Dendritic cell treated with granulocyte-macrophage colony-stimulating factor and Interleukin-4, amounts not matched to agents 40 ng/mL and 50 ng/mL, for 4 days (primary cell): ENCODE data around the gene INTS14.
"Not testable (repeated sequence)": the region's sequence is repeated elsewhere in the genome, so short reads cannot be mapped to it uniquely, and the experiment has no call there.

ENCODE experiments used
- H3K27ac Mint-ChIP-seq: one replicate; pipeline ENCODE4 v1.8.0; 2022; ENCODE audit warnings: mild to moderate bottlenecking, mixed read lengths
- H3K27me3 Mint-ChIP-seq: one replicate; pipeline ENCODE4 v1.8.0; 2022; ENCODE audit warnings: mild to moderate bottlenecking, mixed read lengths
- H3K36me3 Mint-ChIP-seq: one replicate; pipeline ENCODE4 v1.8.0; 2022; ENCODE audit warnings: low read depth, mixed read lengths
- H3K4me1 Mint-ChIP-seq: one replicate; pipeline ENCODE4 v1.8.0; 2022; ENCODE audit warnings: low read depth, mixed read lengths
- H3K4me3 Mint-ChIP-seq: one replicate; pipeline ENCODE4 v1.8.0; 2022; ENCODE audit warnings: mild to moderate bottlenecking, moderate library complexity, mixed read lengths
- H3K9me3 Mint-ChIP-seq: one replicate; pipeline ENCODE4 v1.8.0; 2022; ENCODE audit warnings: mixed read lengths
- intact Hi-C: fragments of 100-400 bp; cut with micrococcal nuclease; formaldehyde crosslinking; loops from one replicate; pipeline ENCODE4 v1.15.0; 2022

Gene INTS14

DNA sequence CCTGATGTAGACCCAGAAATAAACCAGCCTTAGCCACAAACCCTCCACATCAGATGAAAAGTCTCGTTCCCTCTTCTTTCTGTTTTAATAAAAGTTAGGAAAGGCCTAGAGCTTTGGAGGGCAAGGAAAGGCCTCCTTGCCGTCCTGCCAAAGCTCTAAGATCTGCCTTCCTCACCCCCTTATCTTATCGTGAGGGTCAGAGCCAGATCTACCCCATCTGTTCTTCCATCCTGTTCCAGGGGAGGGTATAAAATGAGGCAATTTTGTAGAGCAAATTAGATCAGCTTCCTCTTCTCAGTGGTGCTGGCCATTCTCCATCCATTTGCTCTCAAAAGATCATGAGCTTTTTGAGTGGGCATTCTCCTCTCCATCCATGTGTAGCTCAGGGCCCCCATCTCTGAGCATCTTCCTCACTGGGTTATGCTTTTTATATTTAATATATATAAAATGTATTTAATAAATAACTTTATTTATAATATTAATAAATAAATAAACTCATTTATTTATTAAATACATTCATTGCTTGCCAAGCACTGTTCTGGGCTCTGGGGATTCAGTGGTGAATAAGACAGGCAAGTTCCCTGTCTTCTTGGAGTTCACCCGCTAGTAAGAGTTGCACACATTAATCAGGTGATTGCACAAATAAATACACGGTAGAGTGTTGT lies 8.8 kb upstream of the INTS14 start:
- peaks cover 8% of the 10 kb centered on the region for H3K36me3 Mint-ChIP-seq
- H3K9me3 Mint-ChIP-seq = no peaks in the 10 kb centered on the region
- H3K27ac Mint-ChIP-seq = no peak overlapping the region
- no peaks in the 10 kb centered on the region for H3K27me3 Mint-ChIP-seq
- H3K4me1 Mint-ChIP-seq = peaks cover 6% of the 10 kb centered on the region
- no peak overlapping the region for H3K4me3 Mint-ChIP-seq
- intact Hi-C loops = no loop called here

DNA sequence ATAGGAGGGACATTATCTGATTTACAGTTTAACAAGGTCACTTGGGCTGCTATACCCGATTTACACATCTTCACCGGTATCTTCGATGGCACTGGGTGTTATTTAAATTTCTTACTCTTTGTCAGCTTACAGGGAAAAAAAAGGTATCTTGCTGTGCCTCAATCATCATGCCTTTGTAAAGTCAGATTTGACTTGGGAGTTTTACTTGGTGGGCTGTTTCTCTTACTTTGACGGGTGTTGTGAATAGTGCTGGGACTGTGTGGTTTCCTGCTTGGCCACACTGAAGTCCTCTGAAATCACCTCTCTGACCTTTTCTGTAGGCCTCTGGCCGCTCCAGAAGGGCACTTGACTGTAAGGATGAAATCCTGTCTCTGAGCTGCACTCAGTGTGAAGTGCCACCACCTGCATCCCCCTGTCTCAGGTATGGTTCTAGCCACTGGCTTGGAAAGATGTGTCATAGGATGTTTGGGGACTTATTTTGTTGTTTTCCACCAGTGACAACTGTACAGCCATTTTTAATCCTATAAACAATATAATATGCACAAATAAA lies 7.7 kb upstream of the INTS14 start:
- Mint-ChIP-seq H3K4me3 (no peak overlapping the region), H3K9me3 (no peaks in the 10 kb centered on the region), H3K36me3 (no peaks in the 10 kb centered on the region), H3K27me3 (no peaks in the 10 kb centered on the region), H3K4me1 (peaks cover 10% of the 10 kb centered on the region), H3K27ac (no peak overlapping the region)
- intact Hi-C loops = no loop called here

DNA sequence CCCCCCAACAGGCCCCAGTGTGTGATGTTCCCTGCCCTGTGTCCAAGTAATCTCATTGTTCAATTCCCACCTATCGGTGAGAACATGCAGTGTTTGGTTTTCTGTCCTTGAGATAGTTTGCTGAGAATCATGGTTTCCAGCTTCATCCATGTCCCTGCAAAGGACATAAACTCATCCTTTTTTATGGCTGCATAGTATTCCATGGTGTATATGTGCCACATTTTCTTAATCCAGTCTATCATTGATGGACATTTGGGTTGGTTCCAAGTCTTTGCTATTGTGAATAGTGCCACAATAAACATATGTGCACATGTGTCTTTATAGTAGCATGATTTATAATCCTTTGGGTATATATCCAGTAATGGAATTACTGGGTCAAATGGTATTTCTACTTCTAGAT lies 5.0 kb upstream of the INTS14 start:
- H3K27me3 Mint-ChIP-seq, H3K4me3 Mint-ChIP-seq, H3K27ac Mint-ChIP-seq, H3K36me3 Mint-ChIP-seq, intact Hi-C loops, H3K9me3 Mint-ChIP-seq: not testable (repeated sequence)
- H3K4me1 Mint-ChIP-seq = peaks cover 31% of the 10 kb centered on the region

DNA sequence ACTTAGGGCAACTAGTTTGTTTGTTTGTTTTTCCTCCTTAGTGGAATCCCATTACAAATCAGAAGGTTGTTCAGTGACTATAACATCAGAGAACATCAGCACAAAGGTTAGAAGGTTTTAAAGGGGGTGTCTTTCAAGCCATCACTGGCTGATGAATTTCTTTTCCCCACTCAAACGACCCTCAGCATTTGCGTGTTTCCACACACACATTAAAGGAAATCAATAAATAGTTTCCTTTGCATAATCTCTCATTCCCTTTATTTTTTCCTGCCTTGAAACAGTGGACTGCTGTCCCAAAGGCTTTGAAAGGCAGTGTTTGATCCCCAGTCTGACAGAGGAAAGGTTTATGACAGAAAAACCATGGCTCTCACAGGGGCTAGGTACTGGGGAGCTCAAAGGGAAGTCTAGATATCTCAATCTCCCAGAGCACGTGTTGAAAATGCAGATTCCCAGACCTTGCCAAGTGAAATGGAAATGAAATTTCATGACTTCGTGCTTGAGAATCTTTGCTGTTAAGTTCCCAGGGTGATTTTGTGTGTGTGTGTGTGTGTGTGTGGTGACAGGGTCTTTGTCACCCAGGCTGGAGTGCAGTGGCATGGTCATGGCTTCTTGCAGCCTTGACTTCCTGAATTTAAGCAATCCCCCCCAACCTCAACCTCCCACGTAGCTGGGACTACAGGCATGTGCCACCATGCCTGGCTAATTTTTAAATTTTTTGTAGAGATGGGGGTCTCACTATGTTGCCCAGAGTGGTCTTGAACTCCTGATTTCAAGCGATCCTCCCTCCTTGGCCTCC lies 2.2 kb upstream of the INTS14 start:
- Mint-ChIP-seq H3K27me3 (no peaks in the 10 kb centered on the region), H3K4me3 (no peak overlapping the region), H3K9me3 (no peaks in the 10 kb centered on the region), H3K4me1 (peaks cover 43% of the 10 kb centered on the region), H3K36me3 (peaks cover 13% of the 10 kb centered on the region), H3K27ac (no peak overlapping the region)
- intact Hi-C loops = no loop called here

DNA sequence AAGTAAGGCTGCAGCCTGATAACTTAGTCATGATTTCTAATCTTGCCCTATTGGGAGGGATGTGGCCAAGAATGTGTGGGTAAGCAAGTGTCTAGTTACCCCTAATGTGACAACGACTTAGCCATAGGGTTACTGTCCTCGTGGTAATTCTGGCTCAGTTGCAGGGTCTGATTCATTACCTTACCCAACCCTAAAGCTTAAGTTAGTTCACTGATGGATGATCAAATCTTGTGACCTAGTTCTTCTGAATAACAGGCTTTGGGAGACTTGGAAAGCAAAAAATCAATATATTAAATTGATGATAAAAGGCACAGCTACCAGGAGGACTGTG lies 1.6 kb upstream of the INTS14 start:
- intact Hi-C loops = no loop called here
- H3K27me3 Mint-ChIP-seq = no peaks in the 10 kb centered on the region

DNA sequence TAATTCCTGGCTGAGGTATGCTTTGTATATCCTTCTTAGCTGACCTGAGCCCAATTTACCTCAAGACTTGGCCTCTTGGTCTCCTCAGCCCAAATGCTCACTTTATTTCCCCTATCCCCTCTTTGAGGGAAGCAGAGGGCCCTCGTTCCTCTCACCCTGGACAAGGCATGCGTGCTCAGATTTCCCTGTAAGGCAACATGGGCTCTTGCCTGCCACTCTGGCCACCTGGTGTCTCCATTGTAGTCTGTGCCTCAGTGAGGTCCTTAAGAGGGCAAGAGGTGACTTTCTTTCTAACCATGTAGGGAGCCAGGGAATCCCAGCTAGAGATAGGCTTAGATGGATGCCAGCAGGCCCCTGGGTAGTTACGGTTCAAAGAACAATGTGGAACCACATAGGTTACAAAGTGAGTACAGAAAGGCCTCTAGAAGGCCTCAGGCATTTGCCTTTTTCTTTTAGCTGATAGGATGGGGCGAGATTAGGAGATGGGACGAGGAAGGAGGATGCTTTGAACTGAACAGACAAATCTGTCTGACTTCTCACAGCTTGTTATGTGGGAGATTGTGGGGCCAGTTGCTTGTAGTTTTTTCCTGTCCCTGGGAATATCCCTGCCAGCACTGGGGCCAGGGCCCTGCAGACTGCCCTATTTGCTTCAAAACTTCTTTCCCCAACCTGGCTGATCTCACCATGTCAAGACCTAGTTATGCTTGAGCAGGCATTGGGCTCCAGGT lies 1.1 kb upstream of the INTS14 start:
- peak overlapping the region; percentile 96 for H3K4me3 Mint-ChIP-seq
- no peaks in the 10 kb centered on the region for H3K9me3 Mint-ChIP-seq
- H3K27me3 Mint-ChIP-seq = no peaks in the 10 kb centered on the region
- H3K4me1 Mint-ChIP-seq = peaks cover 37% of the 10 kb centered on the region
- intact Hi-C loops = loop anchor here (1.0 kb wide), 2 partner anchors 95 to 257 kb away; partner anchors contain the start of genes DPP8 and RAB11A
- peaks cover 16% of the 10 kb centered on the region for H3K36me3 Mint-ChIP-seq
- peak overlapping the region; percentile 97 for H3K27ac Mint-ChIP-seq

More for the DNA sequence above, 1.6 kb upstream of the INTS14 start:
- Mint-ChIP-seq H3K4me3 (no peak overlapping the region), H3K9me3 (no peaks in the 10 kb centered on the region), H3K4me1 (peaks cover 42% of the 10 kb centered on the region), H3K27ac (no peak overlapping the region), H3K36me3 (peaks cover 13% of the 10 kb centered on the region)

DNA sequence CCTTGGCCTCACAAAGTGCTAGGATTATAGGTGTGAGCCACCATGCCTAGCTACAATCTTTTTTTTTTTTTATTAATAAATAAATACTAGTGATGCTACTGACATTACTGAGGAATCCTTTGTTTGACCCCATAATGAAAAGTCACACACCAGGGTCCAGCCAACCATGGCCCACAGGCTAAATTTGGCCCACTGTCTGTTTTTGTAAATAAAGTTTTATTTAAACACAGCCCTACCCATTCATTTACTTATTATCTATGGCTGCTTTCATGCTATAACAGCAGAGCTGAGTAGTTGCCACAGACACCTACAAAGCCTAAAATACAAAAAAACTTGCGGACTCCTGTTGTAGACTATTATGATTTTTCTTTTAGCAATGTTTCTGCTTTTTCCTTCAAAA lies 7.4 kb downstream of the INTS14 start:
- H3K9me3 Mint-ChIP-seq = no peaks in the 10 kb centered on the region

DNA sequence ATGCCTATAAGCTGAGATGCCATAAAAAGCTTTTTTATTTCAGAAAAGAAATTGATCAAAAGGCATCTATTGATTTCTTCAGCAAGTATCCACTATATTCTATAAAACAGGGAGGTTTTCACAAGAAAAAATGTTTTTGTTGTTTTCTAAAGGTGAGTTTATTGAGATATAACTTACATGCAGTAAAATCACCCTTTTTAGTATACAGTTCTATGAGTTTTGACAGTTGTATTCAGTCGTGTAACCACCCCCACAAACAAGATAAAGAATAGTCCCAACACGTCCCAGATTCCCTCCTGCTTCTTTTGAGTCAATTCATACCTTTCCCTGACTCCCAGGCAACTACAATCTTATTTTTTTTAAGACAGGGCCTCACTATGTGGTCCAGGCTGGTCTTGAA lies 7.8 kb downstream of the INTS14 start:
- no peaks in the 10 kb centered on the region for H3K4me1 Mint-ChIP-seq
- no peak overlapping the region for H3K4me3 Mint-ChIP-seq
- intact Hi-C loops = no loop called here
- H3K27ac Mint-ChIP-seq = no peak overlapping the region
- H3K9me3 Mint-ChIP-seq = no peaks in the 10 kb centered on the region
- H3K27me3 Mint-ChIP-seq = no peaks in the 10 kb centered on the region
- H3K36me3 Mint-ChIP-seq = peaks cover 64% of the 10 kb centered on the region

More for the DNA sequence above, 7.4 kb downstream of the INTS14 start:
- H3K4me3 Mint-ChIP-seq = no peak overlapping the region
- H3K27me3 Mint-ChIP-seq = no peaks in the 10 kb centered on the region
- H3K4me1 Mint-ChIP-seq = no peaks in the 10 kb centered on the region
- intact Hi-C loops = no loop called here
- H3K36me3 Mint-ChIP-seq = peaks cover 60% of the 10 kb centered on the region
- no peak overlapping the region for H3K27ac Mint-ChIP-seq

DNA sequence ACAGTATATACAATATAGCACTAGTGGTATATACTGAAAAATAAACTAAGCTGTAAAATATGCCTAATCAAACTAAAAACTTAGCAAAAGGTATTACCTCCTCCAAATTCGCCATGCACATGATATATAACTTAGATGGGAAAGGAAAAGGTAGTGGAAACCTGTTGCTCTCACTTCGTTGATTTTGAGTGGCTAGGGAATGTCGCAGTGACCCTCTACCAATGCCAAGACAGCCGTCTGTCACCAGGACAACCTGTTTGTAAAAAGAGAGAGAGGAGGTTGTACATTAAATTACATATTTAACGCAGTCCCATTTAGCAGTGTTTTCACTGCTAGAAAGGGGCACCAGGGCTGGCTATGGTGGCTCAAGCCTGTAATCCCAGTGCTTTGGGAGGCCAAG lies 11.3 kb downstream of the INTS14 start:
- intact Hi-C loops = loop anchor here (10.0 kb wide), 1 partner anchor 75 kb away; no protein-coding TSS in a partner anchor
- Mint-ChIP-seq H3K27me3 (no peaks in the 10 kb centered on the region), H3K4me1 (no peaks in the 10 kb centered on the region), H3K9me3 (no peaks in the 10 kb centered on the region), H3K36me3 (peaks cover 87% of the 10 kb centered on the region), H3K27ac (no peak overlapping the region), H3K4me3 (no peak overlapping the region)

DNA sequence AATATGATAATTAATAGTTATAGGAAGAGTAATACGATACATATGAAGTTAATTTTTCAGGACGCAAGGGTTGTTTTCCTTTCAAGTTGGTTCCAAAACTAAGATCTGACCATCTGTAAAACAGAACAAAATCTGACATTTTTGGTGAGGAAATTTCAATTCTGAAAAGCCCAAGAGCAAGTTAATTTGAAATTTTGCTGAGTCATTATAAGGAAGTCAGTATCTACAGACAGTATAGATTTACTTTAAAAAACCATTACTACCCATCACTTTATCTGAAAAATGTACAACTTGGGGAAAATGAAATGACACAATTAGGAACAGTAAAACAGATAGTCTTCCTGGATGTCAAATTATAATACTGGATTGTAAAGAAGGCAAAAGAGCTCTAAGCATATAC lies 12.5 kb downstream of the INTS14 start:
- no peaks in the 10 kb centered on the region for H3K4me1 Mint-ChIP-seq
- H3K27me3 Mint-ChIP-seq = no peaks in the 10 kb centered on the region
- no peaks in the 10 kb centered on the region for H3K9me3 Mint-ChIP-seq
- H3K27ac Mint-ChIP-seq = no peak overlapping the region
- intact Hi-C loops = loop anchor here (10.0 kb wide), 1 partner anchor 76 kb away; no protein-coding TSS in a partner anchor
- H3K4me3 Mint-ChIP-seq = no peak overlapping the region
- H3K36me3 Mint-ChIP-seq = peaks cover 88% of the 10 kb centered on the region

DNA sequence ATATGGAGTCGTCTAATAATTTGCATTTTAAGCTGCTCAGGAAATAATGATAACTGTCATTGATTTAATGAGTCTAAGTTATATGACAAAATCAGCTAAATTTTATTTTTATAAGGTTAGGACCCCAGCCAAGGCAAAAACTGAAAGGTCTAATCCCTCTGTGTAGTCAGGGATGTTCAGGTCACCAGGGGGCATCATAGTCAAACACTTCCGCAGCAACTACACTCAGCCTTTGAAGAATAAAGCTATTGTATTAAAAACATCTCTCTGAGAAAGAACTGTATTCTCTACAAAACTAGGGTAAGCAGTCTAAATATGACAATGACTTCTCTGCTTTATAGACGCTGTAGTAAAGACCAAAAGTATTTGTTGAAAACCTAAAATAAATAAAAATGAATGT lies 15.0 kb downstream of the INTS14 start:
- H3K27ac Mint-ChIP-seq = no peak overlapping the region
- no peaks in the 10 kb centered on the region for H3K9me3 Mint-ChIP-seq
- no peak overlapping the region for H3K4me3 Mint-ChIP-seq
- H3K4me1 Mint-ChIP-seq = no peaks in the 10 kb centered on the region
- no peaks in the 10 kb centered on the region for H3K27me3 Mint-ChIP-seq
- intact Hi-C loops = loop anchor here (10.0 kb wide), 1 partner anchor 79 kb away; no protein-coding TSS in a partner anchor
- H3K36me3 Mint-ChIP-seq = peaks cover 84% of the 10 kb centered on the region

DNA sequence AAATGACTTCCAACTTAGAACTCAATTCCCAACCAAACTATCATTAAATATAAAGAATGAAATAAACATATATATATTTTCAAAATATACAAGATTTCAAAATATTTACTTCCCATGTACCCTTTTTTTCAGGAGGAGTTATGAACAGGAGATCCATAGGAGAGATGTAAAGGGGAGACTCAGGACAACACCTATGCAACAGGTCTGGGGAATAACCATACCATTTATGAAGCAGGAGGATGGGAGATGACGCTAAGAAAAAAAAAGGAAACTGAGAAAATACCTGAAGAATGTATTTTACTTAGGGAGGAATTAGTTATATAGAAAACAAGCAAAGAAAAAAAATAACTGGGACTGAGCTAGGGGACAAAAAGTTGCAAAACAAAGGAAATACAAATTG lies 23.8 kb downstream of the INTS14 start:
- no peak overlapping the region for H3K27ac Mint-ChIP-seq
- H3K27me3 Mint-ChIP-seq = no peaks in the 10 kb centered on the region
- intact Hi-C loops = no loop called here
- H3K4me3 Mint-ChIP-seq = no peak overlapping the region
- H3K4me1 Mint-ChIP-seq = peaks cover 14% of the 10 kb centered on the region
- H3K36me3 Mint-ChIP-seq = peaks cover 80% of the 10 kb centered on the region
- no peaks in the 10 kb centered on the region for H3K9me3 Mint-ChIP-seq

DNA sequence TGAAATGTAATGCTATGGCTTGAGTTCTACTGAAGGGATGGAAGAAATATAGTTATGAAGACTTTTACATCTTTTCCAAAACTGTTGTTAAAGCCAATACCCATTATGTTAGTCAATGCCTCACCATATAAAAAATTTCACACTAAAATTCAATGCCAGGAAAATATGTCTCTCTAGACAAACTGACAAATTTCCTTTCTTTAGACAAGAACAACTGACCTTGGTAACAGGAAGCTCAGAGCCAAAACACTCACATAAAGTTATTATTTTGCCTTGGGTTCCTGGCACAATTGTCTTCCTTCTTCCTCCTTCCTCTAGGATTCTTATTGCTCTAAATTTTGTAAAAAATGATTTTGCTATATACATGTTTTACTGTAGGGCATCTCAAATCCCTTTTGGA lies 26.7 kb downstream of the INTS14 start:
- intact Hi-C loops = no loop called here
- Mint-ChIP-seq H3K9me3 (no peaks in the 10 kb centered on the region), H3K4me1 (peaks cover 6% of the 10 kb centered on the region), H3K4me3 (no peak overlapping the region), H3K27ac (no peak overlapping the region), H3K36me3 (peaks cover 83% of the 10 kb centered on the region), H3K27me3 (no peaks in the 10 kb centered on the region)

DNA sequence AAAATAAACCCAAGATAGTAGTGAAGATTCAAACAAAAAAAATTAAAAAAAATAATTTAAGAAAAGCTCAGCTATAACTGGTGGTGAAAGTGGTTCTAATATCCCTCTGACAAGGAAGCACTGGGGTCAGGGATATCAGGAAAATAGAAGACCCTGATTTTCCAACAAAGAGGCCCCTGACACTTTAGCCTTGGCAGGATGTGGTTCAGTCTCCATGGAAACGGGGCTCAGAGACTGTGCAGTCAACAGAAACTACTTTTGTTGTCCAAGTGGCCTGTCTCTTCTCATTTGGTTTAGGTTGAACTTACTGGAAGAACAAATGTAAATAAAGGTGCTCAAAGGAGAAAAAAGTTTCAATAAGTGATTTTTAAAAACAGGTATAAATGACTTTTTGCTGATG lies 27.2 kb downstream of the INTS14 start:
- Mint-ChIP-seq H3K9me3 (no peaks in the 10 kb centered on the region), H3K4me1 (peaks cover 6% of the 10 kb centered on the region), H3K36me3 (peaks cover 86% of the 10 kb centered on the region), H3K27ac (no peak overlapping the region), H3K27me3 (no peaks in the 10 kb centered on the region), H3K4me3 (no peak overlapping the region)
- intact Hi-C loops = no loop called here
